ENCODE results near the gene EXOC4.
"Not testable (repeated sequence)": the region's sequence is repeated elsewhere in the genome, so short reads cannot be mapped to it uniquely, and the experiment has no call there.

Gene EXOC4

DNA sequence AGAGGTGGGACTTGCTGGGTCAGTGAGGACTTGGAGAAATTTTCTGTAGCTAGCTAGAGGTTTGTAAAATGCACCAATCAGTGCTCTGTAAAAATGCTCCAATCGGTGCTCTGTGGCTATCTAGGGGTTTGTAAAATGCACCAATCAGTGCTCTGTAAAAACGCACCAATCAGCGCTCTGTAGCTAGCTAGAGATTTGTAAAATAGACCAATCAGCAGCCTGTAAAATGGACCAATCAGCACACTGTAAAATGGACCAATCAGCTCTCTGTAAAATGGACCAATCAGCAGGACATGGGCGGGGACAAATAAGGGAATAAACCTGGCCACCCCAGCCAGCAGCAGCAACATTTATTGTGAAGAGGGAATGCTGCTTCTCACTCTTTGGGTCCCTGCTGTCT lies 526.7 kb downstream of the EXOC4 start:
- DNase-seq (ENCODE audit: low read depth in 4 of 4, low spot score in 1 of 4), result not testable (repeated sequence)

DNA sequence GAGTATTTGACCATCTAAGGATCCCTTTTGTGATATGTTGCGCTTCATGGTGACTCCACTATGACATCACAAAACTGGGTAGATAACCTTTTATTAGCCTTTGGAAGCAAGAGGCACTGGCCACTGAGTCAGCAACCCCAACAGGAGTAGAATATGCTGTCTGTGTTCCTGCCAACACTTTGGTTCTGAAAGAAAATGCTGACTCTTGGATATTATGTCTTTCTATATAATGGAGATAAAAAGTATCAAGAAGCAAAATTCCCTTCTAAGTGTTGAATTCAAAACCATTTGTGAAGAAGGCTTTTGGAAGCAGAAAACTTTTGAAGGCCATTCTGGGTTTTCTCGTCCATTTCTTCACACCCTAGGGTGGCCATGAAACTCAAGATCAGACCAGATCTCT lies 528.0 kb downstream of the EXOC4 start:
- no peak for DNase-seq (ENCODE audit: low read depth in 4 of 4, low spot score in 1 of 4)

DNA sequence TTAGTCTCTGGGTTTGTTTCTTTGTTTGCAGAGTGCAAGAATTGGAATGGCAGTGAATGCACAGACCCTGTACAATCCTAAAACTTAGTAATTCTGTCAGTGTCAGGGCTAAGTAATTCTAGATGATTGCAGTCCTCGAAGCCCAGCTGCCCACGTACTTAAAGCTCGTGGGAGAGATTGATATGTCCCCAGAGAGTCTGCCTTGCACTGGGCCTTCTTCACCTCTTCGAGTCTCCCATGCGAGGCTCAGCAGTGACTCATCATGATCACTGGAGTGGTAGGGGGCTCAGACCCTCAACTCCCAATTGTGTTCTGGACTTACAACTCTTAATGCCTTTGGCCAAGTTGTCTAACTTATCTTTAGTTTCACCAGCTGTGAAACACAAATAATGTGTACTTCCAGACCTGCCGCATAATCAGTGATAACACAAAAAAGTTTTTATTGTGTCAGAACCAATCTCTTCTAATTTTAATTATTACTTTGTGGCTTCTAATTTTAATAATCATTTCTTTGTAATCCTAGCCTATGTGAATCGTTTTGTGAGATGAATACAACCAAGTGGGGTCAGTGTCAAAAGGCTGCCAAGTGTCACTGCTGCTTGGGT lies 528.7 kb downstream of the EXOC4 start:
- no peak for DNase-seq (ENCODE audit: low read depth in 4 of 4, low spot score in 1 of 4)

DNA sequence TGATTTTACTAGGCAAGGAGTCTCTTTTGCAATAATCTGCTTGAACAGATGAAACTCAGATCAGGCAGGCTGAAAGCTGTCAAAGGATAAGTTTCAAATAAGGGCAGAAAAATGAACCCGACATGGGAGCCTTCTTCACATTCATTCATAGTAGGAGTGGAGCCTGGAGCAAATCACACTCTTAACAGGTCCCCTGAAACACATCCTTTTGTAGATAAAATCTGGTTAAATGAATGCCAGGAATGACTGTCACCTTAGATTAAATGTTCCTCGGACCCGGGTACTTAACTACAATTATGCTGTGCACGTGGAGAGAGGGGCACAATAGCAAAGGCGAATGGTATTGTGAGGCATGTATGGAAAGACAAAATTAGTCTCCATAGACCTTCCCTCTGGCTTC lies 529.6 kb downstream of the EXOC4 start:
- no peak for DNase-seq (ENCODE audit: low read depth in 4 of 4, low spot score in 1 of 4)

DNA sequence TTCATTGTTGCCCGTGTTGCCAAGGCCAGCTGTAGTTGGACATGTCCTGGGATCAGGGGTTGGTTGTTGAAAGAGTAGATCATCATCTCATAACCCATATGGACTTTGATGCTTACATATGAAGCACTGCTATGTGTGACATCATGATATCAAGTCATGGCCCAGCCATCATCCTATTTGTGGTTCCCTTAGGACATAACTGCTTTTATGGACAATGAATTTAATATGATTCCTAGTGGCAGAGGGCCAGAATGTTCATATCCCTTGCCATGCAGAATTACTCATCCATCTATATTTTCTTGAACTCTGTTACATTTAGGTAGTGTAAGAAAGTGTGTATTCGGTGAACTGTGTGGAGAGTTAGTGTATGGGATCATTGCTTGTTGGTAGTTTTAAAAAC lies 530.4 kb downstream of the EXOC4 start:
- DNase-seq (ENCODE audit: low read depth in 4 of 4, low spot score in 1 of 4), result no peak

DNA sequence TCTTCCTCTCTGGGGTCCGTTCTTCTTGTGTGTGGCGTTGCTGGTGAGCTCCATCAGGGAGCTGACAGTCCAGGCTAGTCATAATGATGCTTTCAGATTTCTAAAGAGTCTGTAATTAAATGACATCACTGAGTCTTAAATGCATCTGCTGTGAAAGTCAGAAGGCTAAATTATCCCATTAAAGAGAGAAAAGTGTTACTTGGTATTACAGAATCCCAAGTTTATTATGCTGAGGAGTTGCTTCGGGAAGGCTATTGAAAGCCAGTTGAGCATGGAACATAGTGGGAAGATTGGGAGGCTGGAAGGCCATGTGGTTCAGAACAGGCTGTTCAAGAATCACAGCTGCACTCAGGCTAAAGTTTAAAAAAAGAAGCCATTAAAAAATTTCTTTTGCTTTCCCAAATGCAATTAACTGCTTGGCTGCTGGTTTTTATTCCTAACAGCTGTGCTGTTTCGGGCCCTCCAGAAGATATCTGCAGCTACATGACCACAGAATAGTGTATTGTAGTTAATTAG lies 531.7 kb downstream of the EXOC4 start:
- no peak for DNase-seq (ENCODE audit: low read depth in 4 of 4, low spot score in 1 of 4)

DNA sequence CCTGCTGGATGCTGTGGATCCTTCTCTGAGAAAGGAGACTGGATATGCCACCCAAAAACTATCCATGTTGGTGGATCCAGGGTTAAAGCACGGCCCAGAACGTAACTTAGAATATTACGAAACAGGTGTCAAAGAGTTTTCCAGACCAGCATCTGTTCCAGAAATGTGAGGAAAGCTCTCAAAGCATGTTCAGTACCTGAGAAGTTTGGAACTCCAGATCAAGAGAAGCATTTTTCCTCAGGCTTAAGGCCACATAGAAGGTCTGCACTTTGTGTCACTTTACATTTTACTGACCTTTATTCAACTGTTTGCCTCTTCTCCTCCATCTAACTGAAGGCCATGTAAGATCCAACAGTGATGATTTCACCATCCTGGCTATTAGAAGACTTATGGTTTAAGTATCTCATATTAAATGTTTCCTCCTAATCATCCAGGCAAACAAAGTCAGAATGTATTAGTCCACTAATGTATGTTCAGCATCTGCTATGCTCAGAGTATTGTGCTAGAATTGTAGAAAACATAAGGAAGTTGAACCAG lies 533.6 kb downstream of the EXOC4 start:
- DNase-seq (ENCODE audit: low read depth in 4 of 4, low spot score in 1 of 4), result no peak

DNA sequence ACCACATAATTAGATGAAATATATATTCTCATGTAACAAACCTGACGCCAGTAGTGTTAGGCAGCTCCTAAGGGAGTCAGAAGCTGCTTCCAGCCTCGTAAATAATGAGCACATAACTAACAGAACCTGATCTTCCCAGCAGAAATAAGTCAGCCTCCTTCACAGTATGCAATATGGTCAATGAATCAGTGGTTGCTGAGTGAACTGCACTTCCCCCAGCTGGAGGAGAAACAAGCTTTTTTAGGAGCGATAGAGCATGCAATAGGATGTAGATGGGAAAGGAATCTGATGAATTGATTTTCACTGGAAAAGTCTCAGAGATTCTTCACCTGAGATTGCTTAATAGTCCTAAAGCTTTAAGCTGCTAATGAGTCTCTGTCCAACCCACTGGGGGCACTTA lies 537.1 kb downstream of the EXOC4 start:
- DNase-seq (ENCODE audit: low read depth in 4 of 4, low spot score in 1 of 4), result no peak

DNA sequence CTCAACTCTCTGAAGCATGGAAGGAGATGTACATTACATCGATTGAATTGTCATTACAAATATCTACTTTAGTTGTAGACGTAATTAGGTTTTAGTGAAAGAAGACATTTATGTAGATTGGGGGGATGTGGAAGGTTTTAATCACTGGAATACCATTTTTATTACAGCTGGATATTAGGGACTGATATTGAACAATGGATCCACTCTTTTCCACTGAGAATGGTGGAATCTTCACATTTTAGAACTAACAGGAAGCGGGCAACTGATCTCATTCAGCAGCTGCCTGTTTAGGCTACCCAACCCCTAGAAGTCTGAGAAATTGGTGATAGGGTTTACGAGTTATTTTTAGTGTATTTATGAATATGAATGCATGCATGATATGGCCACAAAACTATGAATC lies 538.0 kb downstream of the EXOC4 start:
- DNase-seq (ENCODE audit: low read depth in 4 of 4, low spot score in 1 of 4), result no peak

DNA sequence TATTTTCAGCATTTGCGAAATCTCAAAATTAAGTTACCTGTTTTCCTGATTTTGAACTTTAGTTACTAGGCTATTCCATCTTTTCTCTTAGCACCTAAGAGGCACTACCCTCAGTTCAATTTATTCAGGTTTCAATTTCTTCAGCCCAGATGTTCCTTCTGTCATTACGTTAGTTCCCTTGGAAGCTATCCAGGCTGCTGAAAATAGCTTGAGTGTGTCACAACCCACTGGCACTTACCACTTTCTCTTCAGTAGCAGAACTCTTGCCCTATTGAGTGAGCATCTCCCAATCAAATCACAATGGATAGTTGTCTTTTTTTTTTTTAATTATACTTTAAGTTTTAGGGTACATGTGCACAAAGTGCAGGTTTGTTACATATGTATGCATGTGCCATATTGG lies 541.6 kb downstream of the EXOC4 start:
- no peak for DNase-seq (ENCODE audit: low read depth in 4 of 4, low spot score in 1 of 4)

DNA sequence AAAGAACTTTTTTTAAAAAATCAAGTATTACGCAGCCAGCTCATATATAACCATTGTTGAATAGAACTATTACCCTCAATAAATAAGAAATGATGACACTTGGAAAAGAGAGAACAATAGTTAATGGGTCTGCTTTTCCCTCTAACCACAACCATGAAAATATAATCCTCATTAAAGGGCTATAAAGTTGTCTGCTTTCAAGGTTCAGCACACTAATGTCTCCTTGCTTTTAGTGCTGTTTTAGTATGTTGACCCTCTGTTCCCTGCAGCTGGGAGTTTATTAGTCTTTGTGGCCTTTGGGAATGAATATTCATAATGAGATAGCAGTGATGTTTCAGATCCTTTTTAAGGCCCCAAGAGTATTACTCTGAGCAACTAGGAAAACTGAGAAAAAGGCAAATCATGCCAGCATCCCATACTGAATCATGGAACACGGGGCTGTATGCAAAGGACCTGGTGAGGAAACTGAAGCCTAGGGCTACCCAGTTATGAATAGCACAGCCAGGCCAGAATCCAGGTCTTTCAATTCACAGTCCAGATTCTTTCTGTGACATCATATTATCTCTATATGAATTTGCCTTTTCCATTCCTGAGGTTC lies 542.3 kb downstream of the EXOC4 start:
- DNase-seq (ENCODE audit: low read depth in 4 of 4, low spot score in 1 of 4), result no peak

DNA sequence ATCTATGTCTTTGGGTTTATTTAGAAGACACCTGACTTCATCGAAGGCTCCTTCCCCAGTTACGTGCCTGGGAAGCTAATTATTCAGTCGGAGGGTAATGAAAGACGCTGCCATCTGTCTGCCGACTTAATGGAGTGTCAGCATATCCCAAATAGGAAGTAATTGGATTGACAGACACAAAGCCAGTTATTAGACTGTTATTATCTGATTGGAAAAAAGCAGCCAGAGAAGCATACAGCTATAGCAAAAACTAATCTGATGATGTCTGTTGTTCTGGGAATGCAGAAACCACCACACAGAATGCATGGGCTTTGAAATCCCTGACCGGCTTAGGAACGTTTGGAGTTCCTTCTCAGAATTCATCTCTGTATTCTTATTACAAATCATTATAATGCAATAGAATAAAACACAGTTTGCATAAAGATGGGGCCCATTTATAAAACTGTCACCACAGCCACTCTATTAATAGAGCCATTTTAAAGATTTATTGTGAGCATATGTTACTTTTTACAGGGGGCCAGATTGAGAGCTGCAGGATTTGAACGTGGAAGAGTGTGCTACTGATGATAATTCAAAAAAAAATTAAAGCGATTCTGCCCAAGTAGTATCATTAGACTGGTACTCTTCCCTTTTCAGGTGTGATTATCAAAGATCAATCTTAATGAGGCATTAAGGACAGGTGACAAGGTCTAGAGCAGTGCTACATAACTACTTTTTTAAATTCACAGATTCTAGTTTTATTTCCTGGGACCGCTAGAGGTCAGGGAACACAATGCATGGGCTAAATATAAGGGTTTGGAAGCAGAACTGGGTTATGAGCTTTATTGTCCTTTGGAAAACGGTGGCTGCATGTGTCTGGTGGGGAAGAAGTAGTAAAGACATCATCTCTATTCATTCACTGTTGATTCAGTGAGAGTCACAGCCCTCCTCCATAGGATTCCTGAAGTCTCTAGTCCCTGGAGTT lies 544.2 kb downstream of the EXOC4 start:
- no peak for DNase-seq (ENCODE audit: low read depth in 4 of 4, low spot score in 1 of 4)

DNA sequence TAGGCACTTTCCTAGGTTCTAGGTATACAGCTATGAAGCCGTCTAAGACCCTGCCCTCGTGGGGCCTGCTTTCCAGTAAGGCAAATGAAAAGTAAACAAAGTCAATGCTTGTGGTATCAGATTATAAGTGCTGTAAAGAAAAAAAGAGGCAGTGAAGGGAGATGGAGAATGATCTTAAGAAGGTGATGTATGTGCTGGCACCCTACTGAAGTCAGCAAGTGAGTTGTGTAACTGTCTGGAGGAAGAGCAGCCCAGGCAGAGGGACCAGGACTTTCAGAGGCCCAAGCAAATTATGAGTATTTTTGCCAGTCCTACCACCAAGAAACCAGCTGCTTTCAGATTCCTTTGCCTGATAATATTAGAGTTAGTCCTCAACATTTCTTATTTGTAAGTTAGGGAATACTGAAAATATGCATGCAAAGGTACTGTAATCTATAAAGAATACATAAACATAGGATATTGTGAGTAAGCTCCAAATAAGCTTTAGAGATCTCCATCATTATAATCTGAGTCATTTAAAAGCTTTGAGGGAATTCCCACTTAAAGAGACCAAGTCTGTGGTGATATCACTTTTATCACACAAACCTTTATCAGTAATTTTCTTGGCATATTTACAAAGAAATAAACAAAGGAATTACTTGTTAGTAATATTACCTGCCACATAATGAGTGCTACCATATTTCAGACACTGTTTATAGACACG lies 545.1 kb downstream of the EXOC4 start:
- no peak for DNase-seq (ENCODE audit: low read depth in 4 of 4, low spot score in 1 of 4)

DNA sequence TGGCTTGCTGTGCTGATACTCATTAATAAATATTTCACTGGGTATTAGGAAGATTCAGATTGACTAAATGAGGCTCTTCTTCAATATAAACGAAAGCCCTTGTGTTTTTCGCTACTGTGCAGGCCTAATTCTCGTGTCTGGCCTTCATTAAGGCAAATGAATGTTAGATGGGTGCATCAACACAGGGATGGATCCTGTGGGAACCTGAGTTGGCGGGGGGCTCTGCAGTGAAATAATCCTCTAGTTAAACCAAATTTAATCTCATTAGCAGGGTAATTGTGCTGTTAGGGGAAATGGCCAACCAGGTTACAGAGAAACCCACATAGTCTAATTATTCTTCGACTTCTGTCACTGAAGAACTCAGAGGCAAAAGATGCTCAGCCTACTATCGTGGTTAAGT lies 548.5 kb downstream of the EXOC4 start:
- no peak for DNase-seq (ENCODE audit: low read depth in 4 of 4, low spot score in 1 of 4)

DNA sequence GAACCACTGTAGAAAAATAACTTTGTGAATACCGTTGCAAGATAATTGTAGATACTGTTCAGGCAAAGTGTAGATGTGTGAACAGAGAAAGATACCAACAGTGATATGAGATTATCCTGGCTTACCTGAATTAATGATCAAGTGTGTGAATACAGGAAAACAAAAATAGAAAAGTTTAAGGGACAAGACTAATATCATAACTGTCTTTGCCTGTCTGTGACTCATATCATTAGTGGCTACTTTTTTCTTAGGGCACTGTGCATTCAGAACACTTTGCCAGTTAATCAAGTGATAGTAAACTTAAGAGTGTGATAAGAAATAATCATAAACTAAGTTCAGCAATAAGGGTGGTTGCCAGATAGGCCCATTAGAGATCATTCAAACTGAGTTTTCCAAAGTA lies 551.2 kb downstream of the EXOC4 start:
- no peak for DNase-seq (ENCODE audit: low read depth in 4 of 4, low spot score in 1 of 4)

DNA sequence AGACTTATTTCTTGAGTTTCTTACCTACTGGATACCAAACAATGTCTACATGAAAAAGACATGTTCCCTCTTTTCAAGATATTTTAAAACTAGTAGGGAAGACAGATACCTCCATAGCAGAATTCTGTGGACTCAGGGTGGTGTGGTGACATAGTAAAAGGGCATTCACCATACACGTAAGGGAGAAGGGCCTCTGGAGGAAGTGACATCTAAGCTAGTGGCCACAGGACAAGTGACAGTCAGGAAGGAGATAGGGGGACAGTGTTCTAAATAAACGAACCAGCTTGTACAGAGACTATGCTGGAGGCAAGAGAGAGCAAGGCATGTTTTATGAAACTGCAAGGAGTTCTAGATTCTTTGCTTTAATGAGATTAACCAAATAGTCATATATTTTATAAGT lies 552.5 kb downstream of the EXOC4 start:
- no peak for DNase-seq (ENCODE audit: low read depth in 4 of 4, low spot score in 1 of 4)

DNA sequence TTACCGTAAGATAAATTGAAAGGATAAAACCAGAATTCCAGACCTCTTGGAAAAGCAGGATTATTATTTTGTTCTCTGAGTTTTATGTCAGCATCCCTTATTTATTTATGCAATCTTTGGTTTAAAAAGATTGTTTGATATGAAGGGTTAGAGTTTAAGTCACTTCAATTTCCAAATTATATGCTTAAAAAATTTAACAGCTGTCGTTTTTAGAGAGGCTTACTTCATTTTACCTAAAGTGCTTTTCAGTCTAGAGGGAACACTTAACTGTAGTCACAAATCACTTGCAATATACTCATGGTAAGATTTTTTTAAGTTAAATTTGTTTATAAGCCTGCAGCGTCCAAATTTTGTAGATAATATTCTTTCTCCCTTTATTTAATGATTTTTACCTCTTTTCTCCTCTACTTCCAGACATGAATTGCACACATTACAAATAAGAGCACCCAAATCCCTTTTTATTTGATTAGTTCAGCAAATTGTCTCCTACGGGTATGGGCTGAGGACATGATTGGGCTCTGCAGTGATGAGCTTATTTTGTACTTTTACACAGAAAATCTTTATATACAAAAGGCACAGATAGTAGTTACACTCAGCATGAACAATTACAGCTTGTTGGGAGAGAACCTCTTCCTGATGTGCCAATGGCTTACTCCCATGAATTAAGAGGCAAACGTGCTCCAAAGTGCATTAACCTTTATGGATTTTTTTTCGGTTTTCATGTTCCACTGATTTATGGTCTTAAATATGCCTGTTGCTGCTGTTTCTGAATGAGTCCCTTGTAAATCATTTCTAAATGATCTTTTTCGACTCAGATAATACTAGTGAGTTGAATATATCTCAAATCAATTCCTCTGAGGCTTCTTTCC lies 555.0 kb downstream of the EXOC4 start:
- no peak for DNase-seq (ENCODE audit: low read depth in 4 of 4, low spot score in 1 of 4)

DNA sequence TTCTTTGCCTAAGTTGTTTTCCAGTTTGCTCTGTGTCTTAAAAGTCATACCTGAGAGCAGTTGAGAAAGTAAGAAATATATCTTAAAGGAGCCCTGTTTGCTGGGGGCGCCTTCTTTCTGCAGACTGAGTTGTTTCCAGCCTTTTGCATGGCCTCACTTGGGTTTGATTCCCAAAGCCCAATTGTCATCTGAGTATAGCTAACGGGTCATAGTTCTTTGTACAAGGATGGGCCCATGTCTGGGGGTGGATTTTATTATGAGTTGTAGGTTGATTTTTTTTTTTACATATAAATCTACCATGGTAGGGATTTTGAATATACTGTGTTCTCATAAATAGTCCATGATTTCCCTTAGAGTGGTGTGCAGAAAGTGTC lies 555.6 kb downstream of the EXOC4 start:
- DNase-seq (ENCODE audit: low read depth in 4 of 4, low spot score in 1 of 4), result no peak

DNA sequence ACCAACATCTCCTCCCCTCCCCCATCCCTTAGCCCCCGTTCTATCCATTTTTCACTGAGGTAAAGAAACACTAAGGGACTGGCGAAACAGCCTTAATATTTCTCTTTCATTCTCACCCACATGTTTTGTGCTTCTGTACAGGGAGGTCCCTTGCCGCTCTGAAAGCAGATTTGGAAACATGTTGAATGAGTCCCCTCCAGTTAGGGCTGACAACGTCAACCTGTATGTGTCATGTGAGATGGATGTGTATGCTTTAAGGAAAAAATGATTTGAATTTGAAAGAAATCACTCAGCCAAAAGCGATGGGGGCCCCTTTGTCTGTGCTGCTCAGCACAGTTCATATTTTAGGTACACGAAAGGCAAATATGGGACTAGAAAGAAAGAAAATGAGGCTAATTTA lies 560.0 kb downstream of the EXOC4 start:
- DNase-seq (ENCODE audit: low read depth in 4 of 4, low spot score in 1 of 4), result no peak

DNA sequence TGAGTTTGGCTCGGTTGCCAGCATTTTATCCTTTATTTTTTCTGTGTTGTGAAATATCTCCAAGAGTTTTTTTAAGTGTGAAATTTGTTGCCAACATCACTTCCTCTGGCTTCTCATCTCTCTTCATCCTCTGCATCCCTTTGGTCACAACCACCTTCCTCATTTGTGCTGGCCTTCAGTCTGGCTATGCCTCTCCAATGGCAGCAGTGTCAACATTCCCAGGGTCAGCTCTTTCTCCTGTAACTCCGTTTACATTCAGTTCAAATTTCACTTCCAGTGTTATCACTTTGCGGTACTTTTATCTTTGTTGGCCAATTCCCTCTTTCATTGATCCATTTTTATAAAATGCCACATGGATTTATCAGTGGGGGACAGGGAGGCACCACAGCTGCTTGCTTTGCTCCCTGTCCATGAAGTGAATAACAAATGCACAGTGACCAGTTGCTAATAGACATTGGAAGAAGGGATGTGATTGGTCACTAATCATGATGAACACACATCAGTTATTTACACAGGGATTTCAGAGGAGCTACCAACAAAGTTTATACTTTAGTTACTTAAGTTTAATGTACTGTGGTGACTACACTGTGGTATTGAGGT lies 562.8 kb downstream of the EXOC4 start:
- no peak for DNase-seq (ENCODE audit: low read depth in 4 of 4, low spot score in 1 of 4)

All from stimulated activated CD4-positive, alpha-beta T cell treated with anti-CD3 and anti-CD28 coated beads, Interleukin-1b, Interleukin-23, amount 100 ng/mL, for 24 hours (primary cell).